DND-41 (cell line): ENCODE measurements around the gene MARCHF3.

Experiments
- CTCF ChIP-seq: IDR thresholded peaks from 2 replicates; pipeline ENCODE4 v1.5.1; 2012; ENCODE audit warnings: borderline replicate concordance, low read length, moderate library complexity, mild to moderate bottlenecking; ENCODE audit not compliant: poor library complexity, severe bottlenecking; ENCODE audit errors: extremely low read depth
- EZH2 ChIP-seq: IDR thresholded peaks from 3 replicates; pipeline ENCODE4 v1.6.1; 2012; ENCODE audit warnings: borderline replicate concordance, low read depth, mild to moderate bottlenecking, moderate library complexity, low read length, inconsistent platforms; ENCODE audit not compliant: severe bottlenecking

- TF ChIP-seq CTCF = no peak
- TF ChIP-seq EZH2 = no peak
Measured at GRCh38 chr5:126987271-126987899, 43.0 kb downstream of the MARCHF3 start.
